Calu3 (cell line): ENCODE measurements around the gene MGA. TPM values are rescaled to one million over a fixed set of nuclear protein-coding genes. Genes with fewer than 3 reads are reported as not detected.

Experiments
- BruUV-seq: library from RNA; stranded (reverse); fragments of 400-500 nt; replicated peaks from 2 replicates; lab custom pipeline; 2021; lab: Mats Ljungman, UMichigan
- CTCF ChIA-PET: fragments of 300-600 bp; sonication (Branson Sonifier 250); formaldehyde crosslinking; loops from one replicate; lab custom pipeline; 2022; ENCODE audit warnings: antibody characterized with exemption; lab: Charles Lee
- DNase-seq: peaks from one replicate; pipeline ENCODE4 v3.0.0; 2022
- H3K27ac Mint-ChIP-seq: one replicate; pipeline ENCODE4 v1.8.0; 2022; ENCODE audit warnings: mixed read lengths; ENCODE audit not compliant: unreplicated experiment
- H3K27me3 Mint-ChIP-seq: one replicate; pipeline ENCODE4 v1.8.0; 2022; ENCODE audit warnings: mixed read lengths; ENCODE audit not compliant: unreplicated experiment
- H3K36me3 Mint-ChIP-seq: one replicate; pipeline ENCODE4 v1.8.0; 2022; ENCODE audit warnings: mild to moderate bottlenecking, moderate library complexity, mixed read lengths; ENCODE audit not compliant: insufficient read depth, unreplicated experiment
- H3K4me1 Mint-ChIP-seq: one replicate; pipeline ENCODE4 v1.8.0; 2022; ENCODE audit warnings: mild to moderate bottlenecking, low read depth, mixed read lengths; ENCODE audit not compliant: unreplicated experiment
- H3K4me3 Mint-ChIP-seq: one replicate; pipeline ENCODE4 v1.8.0; 2022; ENCODE audit warnings: mild to moderate bottlenecking, low read depth, moderate library complexity, mixed read lengths; ENCODE audit not compliant: unreplicated experiment
- H3K9me3 Mint-ChIP-seq: one replicate; pipeline ENCODE4 v1.8.0; 2022; ENCODE audit warnings: low read depth, mixed read lengths; ENCODE audit not compliant: unreplicated experiment
- CTCF ChIP-seq: fragments of 200-600 bp; IDR thresholded peaks from one replicate; pipeline ENCODE4 v1.8.0; 2022; ENCODE audit warnings: antibody characterized with exemption; ENCODE audit not compliant: unreplicated experiment
- intact Hi-C: fragments of 100-400 bp; cut with micrococcal nuclease; formaldehyde crosslinking; loops from one replicate; pipeline ENCODE4 v1.10.0; 2022; ENCODE audit not compliant: unreplicated experiment
- total RNA-seq: library from RNA; stranded (reverse); gene quantifications from 2 replicates; pipeline ENCODE4 v1.2.3, GENCODE V29; 2022

The MGA gene
- total RNA-seq, 1 experiment from 2014 or later, result 26.4 TPM

DNA sequence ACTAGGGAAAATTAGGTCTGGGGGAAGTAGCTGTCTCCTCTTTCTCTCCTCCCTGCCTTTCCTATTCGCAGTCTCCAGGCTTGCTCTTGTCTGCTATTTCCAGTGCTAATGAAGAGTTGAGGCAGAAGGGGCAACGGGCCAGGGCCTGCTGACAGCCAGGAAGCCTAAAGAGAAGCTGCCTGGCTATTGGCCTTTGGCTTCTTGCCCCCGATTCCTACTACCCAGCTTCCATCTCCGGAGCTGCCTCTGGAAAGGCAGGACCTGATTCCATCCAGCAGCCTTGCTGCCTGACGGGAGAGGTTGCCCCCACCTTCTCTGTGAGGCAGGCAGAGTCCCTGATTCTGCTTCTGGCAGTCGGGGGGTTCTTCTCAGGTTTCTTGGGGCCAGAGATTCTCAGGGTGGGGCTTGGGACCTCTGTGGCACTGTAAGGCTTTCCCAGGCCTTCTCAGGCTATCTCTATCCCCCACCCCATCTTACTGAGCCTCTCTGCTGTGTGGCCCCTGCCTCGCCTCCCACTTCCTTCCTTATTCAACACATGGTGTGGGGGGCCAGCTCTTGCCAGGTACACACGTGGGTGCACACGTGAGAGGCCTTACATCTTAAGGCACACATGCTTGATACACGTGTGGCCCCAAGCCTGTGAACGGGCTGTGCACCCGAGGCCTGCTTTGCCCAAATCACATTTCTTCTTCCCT, 149.5 kb downstream of the MGA start:
- H3K27me3 Mint-ChIP-seq, result no peaks in the 10 kb centered on the region
- TF ChIP-seq CTCF, result no peak
- no peak for DNase-seq
- no peaks in the 10 kb centered on the region for H3K9me3 Mint-ChIP-seq
- CTCF ChIA-PET, result interaction anchor here (0.8 to 2.3 kb wide), 3 partner anchors 35 to 95 kb away, joined by 3 to 15 read pairs (median 4); partner anchors contain the start of gene MAPKBP1
- no peaks in the 10 kb centered on the region for H3K36me3 Mint-ChIP-seq
- no peak overlapping the region for H3K4me3 Mint-ChIP-seq
- H3K27ac Mint-ChIP-seq, result no peak overlapping the region
- intact Hi-C loops, result loop anchor here (5.0 to 10.0 kb wide), 2 partner anchors 95 to 207 kb away; no protein-coding TSS in a partner anchor
- H3K4me1 Mint-ChIP-seq, result no peaks in the 10 kb centered on the region
- no TSS peak for BruUV-seq

- DNase-seq, result no peak
- Mint-ChIP-seq H3K4me3 (no peak overlapping the region), H3K36me3 (no peaks in the 10 kb centered on the region), H3K27me3 (no peaks in the 10 kb centered on the region), H3K27ac (no peak overlapping the region), H3K9me3 (no peaks in the 10 kb centered on the region), H3K4me1 (no peaks in the 10 kb centered on the region)
- no TSS peak for BruUV-seq
- TF ChIP-seq CTCF, result no peak
- CTCF ChIA-PET, result interaction anchor here (0.6 to 2.3 kb wide), 6 partner anchors 11 to 588 kb away, joined by 3 to 15 read pairs (median 4); partner anchors contain the start of gene MAPKBP1
- intact Hi-C loops, result loop anchor here (1.0 to 10.0 kb wide), 3 partner anchors 39 to 209 kb away; no protein-coding TSS in a partner anchor
These were observed 150.6 kb downstream of the MGA start for GRCh38 chr15:41810651-41811431.

DNA sequence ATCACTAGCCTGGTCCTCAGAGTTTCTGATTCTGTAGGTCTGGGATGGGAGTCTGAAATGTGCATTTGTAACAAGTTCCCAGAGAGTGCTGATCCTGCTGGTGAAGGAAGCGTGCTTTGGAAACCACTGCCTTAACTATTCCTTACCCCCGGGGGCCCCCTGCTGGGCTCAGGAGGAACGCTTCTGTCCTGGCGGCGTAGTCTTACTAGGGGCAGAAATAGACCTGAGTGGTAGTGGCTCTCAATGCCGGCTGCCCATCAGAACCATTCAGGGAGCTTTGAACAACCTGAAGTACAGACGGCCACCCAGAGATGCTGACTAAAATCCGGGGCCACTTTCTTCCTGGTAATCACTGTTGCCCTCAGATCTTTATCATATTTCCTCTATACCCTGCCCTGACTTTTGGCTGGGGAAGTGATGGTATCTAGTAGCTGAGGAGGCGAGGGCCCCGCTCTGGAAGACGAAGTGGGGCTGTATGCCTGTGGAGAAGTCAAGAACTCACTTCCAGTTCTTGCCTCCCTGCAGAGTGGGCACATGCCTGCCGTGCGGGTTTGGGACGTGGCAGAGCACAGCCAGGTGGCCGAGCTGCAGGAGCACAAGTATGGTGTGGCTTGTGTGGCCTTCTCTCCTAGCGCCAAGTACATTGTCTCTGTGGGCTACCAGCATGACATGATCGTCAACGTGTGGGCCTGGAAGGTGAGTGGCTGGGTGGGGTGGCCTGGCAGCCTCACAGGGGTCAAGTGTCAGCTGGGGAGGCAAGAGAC, 151.4 kb downstream of the MGA start:
- no peaks in the 10 kb centered on the region for H3K9me3 Mint-ChIP-seq
- no peaks in the 10 kb centered on the region for H3K27me3 Mint-ChIP-seq
- CTCF ChIA-PET, result interaction anchor here (0.8 to 2.3 kb wide), 4 partner anchors 37 to 589 kb away, joined by 3 to 15 read pairs (median 5); partner anchors contain the start of gene MAPKBP1
- BruUV-seq, result no TSS peak
- H3K4me3 Mint-ChIP-seq, result no peak overlapping the region
- H3K4me1 Mint-ChIP-seq, result no peaks in the 10 kb centered on the region
- DNase-seq, result peak; percentile 76
- intact Hi-C loops, result loop anchor here (1.0 to 10.0 kb wide), 3 partner anchors 39 to 209 kb away; no protein-coding TSS in a partner anchor
- no peak overlapping the region for H3K27ac Mint-ChIP-seq
- TF ChIP-seq CTCF, result peak; percentile 44
- H3K36me3 Mint-ChIP-seq, result no peaks in the 10 kb centered on the region
